Measurements from ENCODE around the gene FKRP. TPM values are rescaled to one million over a fixed set of nuclear protein-coding genes. Genes with fewer than 3 reads are reported as not detected.

Gene FKRP
- total and polyA plus RNA-seq, 2 of the 13 experiments (the other 11 are each of a cell fraction or from before 2014, with no cell fraction given) = 7.3 to 9.8 TPM

GRCh38 chr19:46787331-46788261 lies 41.7 kb downstream of the FKRP start (continued):
- TF ChIP-seq NR0B2 (CRISPR knock-in tag; IDR thresholded peaks at IDR 0.05) (no peak), ZNF615 (CRISPR knock-in tag; IDR thresholded peaks at IDR 0.05; ENCODE audit: borderline replicate concordance) (0 out of 2 replicates have a peak, but pooled peaks have one; percentile 78), ARHGAP35 (CRISPR knock-in tag; IDR thresholded peaks at IDR 0.05; ENCODE audit: borderline replicate concordance) (no peak), MIER2 (CRISPR knock-in tag; IDR thresholded peaks at IDR 0.05) (no peak), KDM3A (CRISPR knock-in tag; IDR thresholded peaks at IDR 0.05; ENCODE audit: low read depth) (no peak), ZNF30 (CRISPR knock-in tag; IDR thresholded peaks at IDR 0.05) (no peak), ZNF660 (CRISPR knock-in tag; IDR thresholded peaks at IDR 0.05; ENCODE audit: borderline replicate concordance, low read depth) (no peak), CENPT (CRISPR knock-in tag; IDR thresholded peaks at IDR 0.05; ENCODE audit: low read depth) (no peak), CREM (IDR thresholded peaks at IDR 0.05) (no peak), CREM (CRISPR knock-in tag; IDR thresholded peaks at IDR 0.05) (no peak), SP1 (IDR thresholded peaks at IDR 0.05) (no peak), SP1 (CRISPR knock-in tag; IDR thresholded peaks at IDR 0.05) (no peak), FOXA3 (CRISPR knock-in tag; IDR thresholded peaks at IDR 0.05) (no peak), ZNF598 (CRISPR knock-in tag; IDR thresholded peaks at IDR 0.05; ENCODE audit: borderline replicate concordance) (no peak; the same call in 1 of the 2 replicates), FOXA1 (IDR thresholded peaks at IDR 0.05) (no peak), FOXA1 (CRISPR knock-in tag; IDR thresholded peaks at IDR 0.05) (no peak), HNF4G (IDR thresholded peaks at IDR 0.05; ENCODE audit: borderline replicate concordance, low read depth, low read length) (no peak), HNF4G (CRISPR knock-in tag; IDR thresholded peaks at IDR 0.05; ENCODE audit: borderline replicate concordance, low read depth) (no peak), TCF7 (IDR thresholded peaks at IDR 0.05; ENCODE audit: low read depth) (no peak), KDM6A (CRISPR knock-in tag; IDR thresholded peaks at IDR 0.05; ENCODE audit: low read depth) (no peak), ZSCAN22 (CRISPR knock-in tag; IDR thresholded peaks at IDR 0.05) (no peak), ZKSCAN5 (CRISPR knock-in tag; IDR thresholded peaks at IDR 0.05) (no peak), HDAC2 (CRISPR knock-in tag; IDR thresholded peaks at IDR 0.05) (no peak), THYN1 (CRISPR knock-in tag; IDR thresholded peaks at IDR 0.05; ENCODE audit: borderline replicate concordance, low read depth) (no peak), ZNF530 (CRISPR knock-in tag; IDR thresholded peaks at IDR 0.05; ENCODE audit: low read depth) (no peak), HCFC1 (IDR thresholded peaks at IDR 0.05; ENCODE audit: low read depth, low read length) (no peak), ZNF687 (CRISPR knock-in tag; IDR thresholded peaks at IDR 0.05) (peak; percentile 72), ZNF776 (CRISPR knock-in tag; IDR thresholded peaks at IDR 0.05) (no peak)
- TF ChIP-seq, protein P1, sequence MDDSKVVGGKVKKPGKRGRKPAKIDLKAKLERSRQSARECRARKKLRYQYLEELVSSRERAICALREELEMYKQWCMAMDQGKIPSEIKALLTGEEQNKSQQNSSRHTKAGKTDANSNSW (CRISPR knock-in tag; IDR thresholded peaks at IDR 0.05; ENCODE audit: borderline replicate concordance) = no peak
